Fibroblast of lung (primary cell): ENCODE measurements around the gene RPL36AL. TPM values are rescaled to one million over a fixed set of nuclear protein-coding genes. Genes with fewer than 3 reads are reported as not detected.
A peak's percentile ranks its signal among the peaks of the same experiment; 100 is the strongest.
"Not testable (repeated sequence)": the region's sequence is repeated elsewhere in the genome, so short reads cannot be mapped to it uniquely, and the experiment has no call there.

Source experiments
- DNase-seq, 2 donors: peaks; one replicate each; pipeline versions ENCODE4 v3.0.0 to v3.0.0-alpha.2; 2010; ENCODE audit warnings: low read depth in 2 of 2
- H2AFZ ChIP-seq: 2 replicates; pipeline ENCODE4 v1.5.1; 2012; ENCODE audit warnings: low read length, control low read depth, inconsistent platforms
- H3K27ac ChIP-seq: 2 replicates; pipeline ENCODE4 v1.5.1; 2011; ENCODE audit warnings: low read length, control low read depth; ENCODE audit not compliant: insufficient read depth
- H3K27me3 ChIP-seq: 2 replicates; pipeline ENCODE4 v1.5.1; 2011; ENCODE audit warnings: mild to moderate bottlenecking, low read length; ENCODE audit not compliant: control insufficient read depth, insufficient read depth
- H3K36me3 ChIP-seq: 2 replicates; pipeline ENCODE4 v1.5.1; 2011; ENCODE audit warnings: low read length; ENCODE audit not compliant: control insufficient read depth, insufficient read depth
- H3K4me1 ChIP-seq: 2 replicates; pipeline ENCODE4 v1.5.1; 2011; ENCODE audit warnings: low read length; ENCODE audit not compliant: control insufficient read depth, insufficient read depth; ENCODE audit errors: extremely low read depth
- H3K4me2 ChIP-seq: 2 replicates; pipeline ENCODE4 v1.5.1; 2011; ENCODE audit warnings: low read length, control low read depth; ENCODE audit not compliant: insufficient read depth; ENCODE audit errors: extremely low read depth
- H3K4me3 ChIP-seq, 4 experiments: fragments of 200-600 bp in 1 of 4; sonication (generic) in 1 of 4; replicated peaks in 1 of 4; 2 replicates each; pipeline ENCODE4 v1.5.1; 2011 to 2016; ENCODE audit warnings: low read length in 4 of 4, low read depth in 3 of 4, mild to moderate bottlenecking in 3 of 4, control low read depth in 2 of 4, inconsistent platforms in 1 of 4, mixed read lengths in 1 of 4; ENCODE audit not compliant: insufficient read depth in 1 of 4; ENCODE audit errors: control extremely low read depth in 1 of 4
- H3K79me2 ChIP-seq: 2 replicates; pipeline ENCODE4 v1.5.1; 2012; ENCODE audit warnings: mild to moderate bottlenecking, low read length, inconsistent platforms; ENCODE audit not compliant: control insufficient read depth, insufficient read depth
- H3K9ac ChIP-seq: 2 replicates; pipeline ENCODE4 v1.5.1; 2011; ENCODE audit warnings: mild to moderate bottlenecking, low read length, control low read depth; ENCODE audit not compliant: insufficient read depth
- H3K9me3 ChIP-seq: 2 replicates; pipeline ENCODE4 v1.5.1; 2012; ENCODE audit warnings: low read depth, low read length; ENCODE audit not compliant: control insufficient read depth, insufficient read depth
- H4K20me1 ChIP-seq: 2 replicates; pipeline ENCODE4 v1.5.1; 2011; ENCODE audit warnings: low read length; ENCODE audit not compliant: control insufficient read depth, insufficient read depth; ENCODE audit errors: extremely low read depth
- CTCF ChIP-seq, 2 donors: IDR thresholded peaks in 1 of 2; conservative IDR thresholded peaks in 1 of 2; 1 replicate in 1 of 2; 2 replicates in 1 of 2; pipeline ENCODE4 v1.5.1; 2011 to 2012; ENCODE audit warnings: low read length in 2 of 2, control low read depth in 1 of 2, inconsistent platforms in 1 of 2, low read depth in 1 of 2, mild to moderate bottlenecking in 1 of 2
- EZH2 ChIP-seq: IDR thresholded peaks from 2 replicates; pipeline ENCODE4 v1.5.1; 2012; ENCODE audit warnings: low read length, control low read depth, mild to moderate bottlenecking; ENCODE audit errors: missing control alignments
- polyA plus RNA-seq, 2 donors: library from polyadenylated mRNA; depleted of rRNA in 1 of 2; stranded (reverse) in 1 of 2; unstranded in 1 of 2; fragments of >200 nt; gene quantifications; 2 replicates each; pipeline ENCODE4 v1.2.1, GENCODE V29; 2011 to 2012; ENCODE audit warnings: missing spikeins in 1 of 2
- total RNA-seq: library from RNA; depleted of rRNA; stranded (reverse); fragments of >200 nt; gene quantifications from 2 replicates; pipeline ENCODE4 v1.2.1, GENCODE V29; 2014

RPL36AL gene
- total and polyA plus RNA-seq, 2 donors (not counting 1 experiment from before 2014, with no cell fraction given), result 281 to 383 TPM

GRCh38 chr14:49621114-49621881 lies 872 bp upstream of the RPL36AL start:
- peak overlapping the region; percentile 86 for H2AFZ ChIP-seq
- H3K4me3 ChIP-seq, result peak overlapping the region; percentile 84 to 98 (median 95)
- TF ChIP-seq CTCF (conservative IDR thresholded peaks at IDR 0.05 in 1 of 2, IDR thresholded peaks at IDR 0.05 in 1 of 2; ENCODE audit: low read depth in 1 of 2, low read length in 2 of 2) (no peak), EZH2 (no peak)
- peak overlapping the region; percentile 80 for H3K4me2 ChIP-seq
- H3K36me3 ChIP-seq, result peaks cover 6% of the 10 kb centered on the region
- H3K27ac ChIP-seq, result peak overlapping the region; percentile 98
- no peaks in the 10 kb centered on the region for H4K20me1 ChIP-seq
- H3K9ac ChIP-seq, result peak overlapping the region; percentile 89
- H3K79me2 ChIP-seq, result peaks cover 64% of the 10 kb centered on the region
- H3K9me3 ChIP-seq, result no peaks in the 10 kb centered on the region
- H3K4me1 ChIP-seq, result peaks cover 12% of the 10 kb centered on the region
- peak; percentile 59 to 68 for DNase-seq
- H3K27me3 ChIP-seq, result no peaks in the 10 kb centered on the region

GRCh38 chr14:49619730-49620129 lies 696 bp downstream of the RPL36AL start:
- peaks cover 12% of the 10 kb centered on the region for H3K4me1 ChIP-seq
- peak overlapping the region; percentile 66 for H3K4me2 ChIP-seq
- H3K27ac ChIP-seq, result peak overlapping the region; percentile 98
- H2AFZ ChIP-seq, result no peak overlapping the region
- no peaks in the 10 kb centered on the region for H3K9me3 ChIP-seq
- no peaks in the 10 kb centered on the region for H4K20me1 ChIP-seq
- H3K4me3 ChIP-seq, result peak overlapping the region; percentile 84 to 98 (median 95)
- TF ChIP-seq EZH2 (no peak), CTCF (conservative IDR thresholded peaks at IDR 0.05 in 1 of 2, IDR thresholded peaks at IDR 0.05 in 1 of 2; ENCODE audit: low read depth in 1 of 2, low read length in 2 of 2) (no peak)
- H3K79me2 ChIP-seq, result peaks cover 63% of the 10 kb centered on the region
- no peaks in the 10 kb centered on the region for H3K27me3 ChIP-seq
- H3K9ac ChIP-seq, result peak overlapping the region; percentile 89
- peaks cover 6% of the 10 kb centered on the region for H3K36me3 ChIP-seq
- DNase-seq, result no peak

- DNase-seq, result not testable (repeated sequence)
These were observed 1.2 kb downstream of the RPL36AL start for GRCh38 chr14:49619273-49619672.

More at GRCh38 chr14:49619273-49619672, 1.2 kb downstream of the RPL36AL start:
- not testable (repeated sequence) for H2AFZ ChIP-seq, H3K9me3 ChIP-seq, H3K36me3 ChIP-seq, H3K27me3 ChIP-seq, H4K20me1 ChIP-seq, H3K27ac ChIP-seq
- H3K4me2 ChIP-seq, result peak overlapping the region; percentile 75
- peaks cover 62% of the 10 kb centered on the region for H3K79me2 ChIP-seq
- peak overlapping the region; percentile 84 to 98 (median 95) for H3K4me3 ChIP-seq
- H3K9ac ChIP-seq, result peak overlapping the region; percentile 89
- H3K4me1 ChIP-seq, result peaks cover 12% of the 10 kb centered on the region
